Upper lobe of left lung (tissue), 6 donors: ENCODE results near the gene GSG1L. TPM values are rescaled to one million over a fixed set of nuclear protein-coding genes. Genes with fewer than 3 reads are reported as not detected.

Experiments
- ATAC-seq, 2 donors: fragments of 200-7000 bp; cut with Tn5 transposase; one replicate each; pipeline ENCODE4 v1.9.1; 2022; ENCODE audit warnings: mild to moderate bottlenecking in 2 of 2, moderate library complexity in 2 of 2; ENCODE audit not compliant: low FRiP score in 2 of 2
- DNase-seq, 2 donors: peaks; one replicate each; pipeline ENCODE4 v3.0.0-alpha.2; 2019 to 2020
- H3K27ac ChIP-seq, 4 donors: fragments of 200-600 bp; sonication (generic); one replicate each; pipeline ENCODE4 v1.5.1; 2016 to 2019
- H3K27me3 ChIP-seq, 4 donors: fragments of 200-600 bp; sonication (generic); one replicate each; pipeline ENCODE4 v1.5.1; 2017 to 2019
- H3K36me3 ChIP-seq, 4 donors: fragments of 200-600 bp; sonication (generic); one replicate each; pipeline ENCODE4 v1.5.1; 2016 to 2019
- H3K4me1 ChIP-seq, 4 donors: fragments of 200-600 bp; sonication (generic); one replicate each; pipeline ENCODE4 v1.5.1; 2018 to 2019
- H3K4me3 ChIP-seq, 4 donors: fragments of 200-600 bp; sonication (generic); one replicate each; pipeline ENCODE4 v1.5.1; 2017 to 2019; ENCODE audit warnings: mild to moderate bottlenecking in 2 of 4, moderate library complexity in 1 of 4
- H3K9me3 ChIP-seq, 4 donors: fragments of 200-600 bp; sonication (generic); one replicate each; pipeline ENCODE4 v1.5.1; 2018 to 2019
- CTCF ChIP-seq, 6 experiments: fragments of 450-650 bp in 4 of 6; fragments of 200-600 bp in 2 of 6; sonication (generic) in 2 of 6; IDR thresholded peaks; one replicate each; pipeline ENCODE4 v1.5.1; 2016 to 2019; ENCODE audit warnings: antibody characterized with exemption in 6 of 6
- EP300 ChIP-seq, 4 donors: sonication (generic); formaldehyde crosslinking; IDR thresholded peaks; one replicate each; pipeline ENCODE4 v1.5.1; 2017; ENCODE audit warnings: antibody characterized with exemption in 4 of 4, control low read depth in 2 of 4
- POLR2A ChIP-seq, 4 donors: fragments of 450-650 bp; IDR thresholded peaks; one replicate each; pipeline ENCODE4 v1.5.1; 2016 to 2017; ENCODE audit warnings: antibody characterized with exemption in 4 of 4, mild to moderate bottlenecking in 2 of 4
- POLR2AphosphoS5 ChIP-seq, 2 donors: sonication (generic); formaldehyde crosslinking; IDR thresholded peaks; one replicate each; pipeline ENCODE4 v1.5.1; 2017; ENCODE audit warnings: antibody characterized with exemption in 2 of 2
- WGBS, 2 donors: methylation state at CpG; one replicate each; pipeline ENCODE4 v1.1.5; 2017 to 2018; 5-methylcytosine and 5-hydroxymethylcytosine counted together
- total RNA-seq, 6 donors: library from RNA; depleted of rRNA in 4 of 6; stranded (reverse); fragments of >200 nt in 4 of 6; gene quantifications; one replicate each; pipeline versions ENCODE4 v1.1.0 to v1.2.1, GENCODE V29; 2016 to 2021
- donor health status: DM: no; HTN: no; CAD: no; lungs with moderate emphysema.
- donor health status: DM: no; HTN: yes; CAD: no; lungs with severe emphysema.

GSG1L gene
- total RNA-seq, 6 donors from 2014 or later, result 2.2 TPM; not detected in 5

GRCh38 chr16:27759301-27759871, 304.1 kb downstream of the GSG1L start:
- Histone ChIP-seq H3K27ac (no peak overlapping the region), H3K36me3 (peaks cover 0 to 57% (median 24%) of the 10 kb centered on the region in 4 donors), H3K4me3 (no peak overlapping the region), H3K4me1 (no peaks in the 10 kb centered on the region), H3K27me3 (no peaks in the 10 kb centered on the region), H3K9me3 (peaks cover 0 to 7% (median under 1%) of the 10 kb centered on the region in 4 donors)
- 79 to 80% methylated on average over 9 of the region's 9 CpGs for WGBS, 2 donors
- DNase-seq (no peak), ATAC-seq (no peak)
- TF ChIP-seq POLR2A (IDR thresholded peaks at IDR 0.05) (no peak), CTCF (IDR thresholded peaks at IDR 0.05) (no peak), EP300 (IDR thresholded peaks at IDR 0.05) (no peak), POLR2AphosphoS5 (IDR thresholded peaks at IDR 0.05) (no peak)

- TF ChIP-seq CTCF (IDR thresholded peaks at IDR 0.05), result no peak
- TF ChIP-seq POLR2A (IDR thresholded peaks at IDR 0.05), result no peak
- no peak for TF ChIP-seq EP300 (IDR thresholded peaks at IDR 0.05)
- no peak for TF ChIP-seq POLR2AphosphoS5 (IDR thresholded peaks at IDR 0.05)
- Histone ChIP-seq H3K36me3 (peaks cover 0 to 56% (median 25%) of the 10 kb centered on the region in 4 donors), H3K27ac (no peak overlapping the region), H3K27me3 (no peaks in the 10 kb centered on the region), H3K4me1 (no peaks in the 10 kb centered on the region), H3K4me3 (no peak overlapping the region), H3K9me3 (no peaks in the 10 kb centered on the region)
- WGBS, 2 donors, result 100% methylated on average over 2 of the region's 2 CpGs
- no peak for DNase-seq
- no peak for ATAC-seq
Observed at GRCh38 chr16:27758544-27758943, 305.0 kb downstream of the GSG1L start.

- peaks cover 0 to 50% (median 10%) of the 10 kb centered on the region in 4 donors for H3K36me3 ChIP-seq
- no peak for TF ChIP-seq POLR2AphosphoS5 (IDR thresholded peaks at IDR 0.05)
- no peak for TF ChIP-seq POLR2A (IDR thresholded peaks at IDR 0.05)
- H3K9me3 ChIP-seq, result no peaks in the 10 kb centered on the region
- WGBS, 2 donors, result 71 to 82% methylated on average over 10 of the region's 10 CpGs
- no peaks in the 10 kb centered on the region for H3K4me1 ChIP-seq
- H3K27me3 ChIP-seq, result no peaks in the 10 kb centered on the region
- no peak overlapping the region for H3K4me3 ChIP-seq
- no peak overlapping the region for H3K27ac ChIP-seq
- ATAC-seq (no peak), DNase-seq (no peak)
Observed at GRCh38 chr16:27756206-27756970, 307.1 kb downstream of the GSG1L start.

- no peaks in the 10 kb centered on the region for H3K4me1 ChIP-seq
- no peaks in the 10 kb centered on the region for H3K9me3 ChIP-seq
- DNase-seq (no peak), ATAC-seq (no peak)
- H3K27me3 ChIP-seq, result no peaks in the 10 kb centered on the region
- peaks cover 0 to 51% (median 9%) of the 10 kb centered on the region in 4 donors for H3K36me3 ChIP-seq
- no peak overlapping the region for H3K4me3 ChIP-seq
- TF ChIP-seq EP300 (IDR thresholded peaks at IDR 0.05), result no peak
- TF ChIP-seq CTCF (IDR thresholded peaks at IDR 0.05), result no peak
- H3K27ac ChIP-seq, result no peak overlapping the region
- 93 to 94% methylated on average over 11 of the region's 11 CpGs for WGBS, 2 donors
Observed at GRCh38 chr16:27754788-27755690, 308.5 kb downstream of the GSG1L start.

GRCh38 chr16:27753563-27753962, 310.0 kb downstream of the GSG1L start:
- peaks cover 0 to 58% (median 14%) of the 10 kb centered on the region in 4 donors for H3K36me3 ChIP-seq
- DNase-seq (no peak), ATAC-seq (no peak)
- H3K4me3 ChIP-seq, result no peak overlapping the region
- TF ChIP-seq POLR2A (IDR thresholded peaks at IDR 0.05), result no peak
- TF ChIP-seq POLR2AphosphoS5 (IDR thresholded peaks at IDR 0.05), result no peak
- no peak for TF ChIP-seq EP300 (IDR thresholded peaks at IDR 0.05)
- TF ChIP-seq CTCF (IDR thresholded peaks at IDR 0.05), result no peak
- no peaks in the 10 kb centered on the region for H3K4me1 ChIP-seq
- no peaks in the 10 kb centered on the region for H3K27me3 ChIP-seq
- H3K27ac ChIP-seq, result no peak overlapping the region
- H3K9me3 ChIP-seq, result no peaks in the 10 kb centered on the region
- 60 to 76% methylated on average over 1 of the region's 1 CpG for WGBS, 2 donors
